DND-41 (cell line): Measurements from ENCODE around the gene IWS1.

Experiments
- EZH2 ChIP-seq: IDR thresholded peaks from 3 replicates; pipeline ENCODE4 v1.6.1; 2012; ENCODE audit warnings: borderline replicate concordance, low read depth, mild to moderate bottlenecking, moderate library complexity, low read length, inconsistent platforms; ENCODE audit not compliant: severe bottlenecking
- TF ChIP-seq, protein P1 (sequence below): IDR thresholded peaks from 2 replicates; pipeline ENCODE4 v1.5.1; 2012; ENCODE audit warnings: borderline replicate concordance, low read length, moderate library complexity, mild to moderate bottlenecking; ENCODE audit not compliant: poor library complexity, severe bottlenecking; ENCODE audit errors: extremely low read depth

DNA sequence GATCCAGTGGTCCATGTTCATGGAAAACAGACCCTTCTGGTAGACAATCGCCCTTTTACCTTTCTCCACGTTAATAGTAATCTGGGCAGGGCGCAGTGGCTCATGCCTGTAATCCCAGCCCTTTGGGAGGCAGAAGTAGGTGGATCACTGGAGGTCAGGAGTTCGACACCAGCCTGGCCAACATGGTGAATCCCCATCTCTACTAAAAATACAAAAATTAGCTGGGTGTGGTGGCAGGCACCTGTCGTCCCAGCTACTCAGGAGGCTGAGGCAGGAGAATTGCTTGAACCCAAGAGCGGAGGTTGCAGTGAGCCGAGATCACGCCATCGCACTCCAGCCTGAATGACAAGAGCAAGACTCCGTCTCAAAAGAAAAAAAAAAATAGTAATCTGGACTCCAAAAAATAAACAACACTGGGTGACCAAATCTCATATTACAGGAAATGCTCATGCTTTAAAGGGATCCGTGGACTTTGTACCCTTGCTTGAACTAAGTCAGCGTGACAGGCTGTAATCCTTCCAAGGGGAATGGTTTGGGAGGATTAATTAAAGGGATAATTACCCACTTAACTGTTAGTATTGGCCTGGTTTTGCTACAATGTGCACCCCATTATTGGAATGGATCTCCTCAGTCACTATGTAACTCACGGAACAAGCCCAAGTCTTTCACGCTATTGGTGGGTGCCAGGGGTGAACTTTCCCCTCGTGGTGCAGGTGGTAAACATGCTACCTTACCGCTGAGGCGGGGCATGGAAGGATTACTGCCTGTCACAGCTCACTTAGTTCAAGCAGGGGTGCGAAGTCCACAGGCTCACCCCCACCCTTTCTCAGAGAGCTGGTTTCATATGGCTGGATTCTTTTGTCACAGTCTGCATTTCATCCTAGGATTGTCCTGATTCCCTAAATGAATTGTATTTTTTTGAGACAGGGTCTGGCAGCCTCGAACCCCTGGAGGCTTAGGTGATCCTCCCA is 71.4 kb downstream of the IWS1 start:
- TF ChIP-seq, protein P1, sequence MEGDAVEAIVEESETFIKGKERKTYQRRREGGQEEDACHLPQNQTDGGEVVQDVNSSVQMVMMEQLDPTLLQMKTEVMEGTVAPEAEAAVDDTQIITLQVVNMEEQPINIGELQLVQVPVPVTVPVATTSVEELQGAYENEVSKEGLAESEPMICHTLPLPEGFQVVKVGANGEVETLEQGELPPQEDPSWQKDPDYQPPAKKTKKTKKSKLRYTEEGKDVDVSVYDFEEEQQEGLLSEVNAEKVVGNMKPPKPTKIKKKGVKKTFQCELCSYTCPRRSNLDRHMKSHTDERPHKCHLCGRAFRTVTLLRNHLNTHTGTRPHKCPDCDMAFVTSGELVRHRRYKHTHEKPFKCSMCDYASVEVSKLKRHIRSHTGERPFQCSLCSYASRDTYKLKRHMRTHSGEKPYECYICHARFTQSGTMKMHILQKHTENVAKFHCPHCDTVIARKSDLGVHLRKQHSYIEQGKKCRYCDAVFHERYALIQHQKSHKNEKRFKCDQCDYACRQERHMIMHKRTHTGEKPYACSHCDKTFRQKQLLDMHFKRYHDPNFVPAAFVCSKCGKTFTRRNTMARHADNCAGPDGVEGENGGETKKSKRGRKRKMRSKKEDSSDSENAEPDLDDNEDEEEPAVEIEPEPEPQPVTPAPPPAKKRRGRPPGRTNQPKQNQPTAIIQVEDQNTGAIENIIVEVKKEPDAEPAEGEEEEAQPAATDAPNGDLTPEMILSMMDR, result no peak
- TF ChIP-seq EZH2, result no peak
